Measurements from ENCODE around the gene BDH1. TPM values are rescaled to one million over a fixed set of nuclear protein-coding genes. Genes with fewer than 3 reads are reported as not detected.
A peak's percentile ranks its signal among the peaks of the same experiment; 100 is the strongest.
"Not testable (repeated sequence)": the region's sequence is repeated elsewhere in the genome, so short reads cannot be mapped to it uniquely, and the experiment has no call there.

BDH1 gene
- total RNA-seq, 8 experiments from 2014 or later: 3.3 to 55.6 (median 4.3) TPM

GRCh38 chr3:197477816-197478215 is 78.0 kb downstream of the BDH1 start:
- 77 to 100% (median 92%) methylated on average over 2 to 7 of the region's 7 CpGs; no CpG with 5 or more reads in 2 of the 10 experiments for WGBS, 10 experiments
- not testable (repeated sequence) for ATAC-seq (replicated peaks in 6 of 8); H3K4me3 ChIP-seq; H3K27ac ChIP-seq
- H3K4me1 ChIP-seq (replicated peaks in 1 of 2): peaks cover 9 to 18% of the 10 kb centered on the region in 2 donors
- in situ Hi-C loops (cut with MboI; ENCODE audit: low pct_unique_long_range_greater_than_20kb in 2 of 9, low sequenced_read_pairs in 9 of 9, unreplicated experiment in 9 of 9): loop anchor here in 1 of 9 experiments (25.0 kb wide), 1 partner anchor 216 kb away; no protein-coding TSS in a partner anchor

DNA sequence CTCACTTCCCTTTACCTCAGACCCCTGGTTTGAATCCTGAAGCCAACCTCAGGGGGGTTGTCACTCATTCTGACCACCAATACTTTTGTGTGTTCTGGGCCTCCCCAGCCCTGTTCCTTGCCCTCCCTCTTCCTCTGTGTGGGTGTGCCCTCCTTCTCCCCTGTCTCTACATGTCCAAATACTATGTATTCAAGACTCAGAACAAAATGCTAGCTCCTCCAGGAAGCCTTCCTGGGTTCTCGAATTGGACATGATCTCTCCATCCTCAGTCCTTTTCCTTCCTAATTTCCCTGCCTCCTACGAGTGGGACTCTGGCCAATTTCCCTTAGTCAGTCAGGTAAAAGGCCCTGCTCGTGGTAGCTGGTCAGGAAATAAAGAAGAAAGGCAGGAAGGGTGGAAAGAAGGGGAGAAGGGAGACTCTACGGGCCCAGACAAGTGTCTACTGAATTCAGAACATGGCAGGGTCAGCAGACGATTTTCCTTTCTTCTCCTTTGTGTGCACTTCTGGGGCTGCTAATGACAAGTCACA is 79.7 kb downstream of the BDH1 start:
- no peak for ATAC-seq (replicated peaks in 6 of 8)
- Histone ChIP-seq H3K4me3 (no peak overlapping the region), H3K4me1 (replicated peaks in 1 of 2) (peaks cover 3 to 12% of the 10 kb centered on the region in 2 donors), H3K27ac (no peak overlapping the region)
- WGBS, 10 experiments: 47 to 92% (median 71%) methylated on average over 1 to 5 of the region's 5 CpGs; no CpG with 5 or more reads in 3 of the 10 experiments
- in situ Hi-C loops (cut with MboI; ENCODE audit: low pct_unique_long_range_greater_than_20kb in 2 of 9, low sequenced_read_pairs in 9 of 9, unreplicated experiment in 9 of 9): loop anchor here in 1 of 9 experiments (25.0 kb wide), 1 partner anchor 214 kb away; no protein-coding TSS in a partner anchor

GRCh38 chr3:197475514-197475913 is 80.3 kb downstream of the BDH1 start:
- Histone ChIP-seq H3K4me1 (replicated peaks in 1 of 2) (peaks cover 4 to 12% of the 10 kb centered on the region in 2 donors), H3K27ac (no peak overlapping the region), H3K4me3 (no peak overlapping the region)
- no peak for ATAC-seq (replicated peaks in 6 of 8)
- in situ Hi-C loops (cut with MboI; ENCODE audit: low pct_unique_long_range_greater_than_20kb in 2 of 9, low sequenced_read_pairs in 9 of 9, unreplicated experiment in 9 of 9): loop anchor here in 1 of 9 experiments (25.0 kb wide), 1 partner anchor 213 kb away; no protein-coding TSS in a partner anchor
- WGBS, 10 experiments: 29 to 80% (median 56%) methylated on average over 1 to 3 of the region's 3 CpGs; no CpG with 5 or more reads in 4 of the 10 experiments

DNA sequence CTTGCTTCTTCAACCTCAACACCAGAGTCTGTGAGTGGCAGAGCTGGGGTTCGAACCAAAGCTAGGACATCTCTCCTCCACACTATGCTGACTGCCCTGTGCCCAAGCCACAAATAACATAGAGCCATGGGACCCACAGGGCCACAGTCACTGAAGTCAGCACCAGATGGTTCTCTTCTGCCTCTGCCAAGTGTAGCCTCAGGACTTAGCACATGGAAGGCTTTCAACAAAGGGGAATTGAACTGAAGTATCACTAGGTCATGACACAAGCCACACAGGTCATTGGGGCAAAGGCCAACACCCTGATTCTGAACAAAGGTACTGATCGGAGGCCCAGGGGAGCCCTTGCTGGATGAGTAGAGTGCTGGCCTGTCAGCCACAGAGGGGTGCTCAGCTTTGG is 83.6 kb downstream of the BDH1 start:
- no peak for ATAC-seq (replicated peaks in 6 of 8)
- Histone ChIP-seq H3K4me1 (replicated peaks in 1 of 2) (peaks cover 23 to 24% of the 10 kb centered on the region in 2 donors), H3K27ac (no peak overlapping the region), H3K4me3 (no peak overlapping the region)
- in situ Hi-C loops (cut with MboI; ENCODE audit: low pct_unique_long_range_greater_than_20kb in 2 of 9, low sequenced_read_pairs in 9 of 9, unreplicated experiment in 9 of 9): loop anchor here in 1 of 9 experiments (25.0 kb wide), 1 partner anchor 185 kb away; the partner anchor contains the start of gene DLG1
- 86 to 100% (median 87%) methylated on average over 1 of the region's 2 CpGs; no CpG with 5 or more reads in 6 of the 10 experiments for WGBS, 10 experiments

GRCh38 chr3:197471221-197472010 is 84.4 kb downstream of the BDH1 start:
- in situ Hi-C loops (cut with MboI; ENCODE audit: low pct_unique_long_range_greater_than_20kb in 2 of 9, low sequenced_read_pairs in 9 of 9, unreplicated experiment in 9 of 9): loop anchor here in 1 of 9 experiments (25.0 kb wide), 1 partner anchor 184 kb away; the partner anchor contains the start of gene DLG1
- 51 to 95% (median 84%) methylated on average over 1 to 8 of the region's 10 CpGs; no CpG with 5 or more reads in 2 of the 10 experiments for WGBS, 10 experiments
- no peak overlapping the region for H3K27ac ChIP-seq

DNA sequence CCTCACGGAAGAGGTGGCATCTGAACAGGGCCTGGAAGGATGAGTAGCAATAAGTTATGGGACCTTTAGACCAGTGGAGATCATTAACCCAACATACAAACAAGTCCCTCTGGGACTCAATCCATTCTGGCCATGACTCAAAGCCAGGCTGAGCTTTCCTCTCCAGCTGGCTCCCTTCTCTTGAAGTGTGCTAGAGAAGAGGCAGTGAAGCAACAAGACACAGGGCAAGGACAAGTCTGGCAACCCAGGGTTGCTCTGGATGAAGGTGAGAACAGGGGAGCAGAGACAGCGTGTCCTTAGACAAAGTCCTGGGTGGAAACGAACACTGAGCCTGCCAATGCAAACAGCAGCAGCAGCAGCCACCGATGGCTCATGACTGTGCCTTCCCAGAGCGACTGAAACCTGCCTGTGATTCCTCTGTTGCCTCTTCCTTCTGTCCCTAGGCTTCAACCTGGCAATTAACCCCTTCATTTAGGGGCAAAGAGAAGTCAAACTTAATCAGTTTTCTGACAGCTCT is 86.8 kb downstream of the BDH1 start:
- Histone ChIP-seq H3K4me1 (replicated peaks in 1 of 2) (peaks cover 44 to 45% of the 10 kb centered on the region in 2 donors), H3K4me3 (no peak overlapping the region), H3K27ac (no peak overlapping the region)
- ATAC-seq (replicated peaks in 6 of 8): peak in 2 of 8 experiments; percentile 9 to 11
- in situ Hi-C loops (cut with MboI; ENCODE audit: low pct_unique_long_range_greater_than_20kb in 2 of 9, low sequenced_read_pairs in 9 of 9, unreplicated experiment in 9 of 9): loop anchor here in 1 of 9 experiments (25.0 kb wide), 1 partner anchor 182 kb away; the partner anchor contains the start of gene DLG1
- WGBS, 10 experiments: 17 to 90% (median 80%) methylated on average over 1 to 5 of the region's 5 CpGs; no CpG with 5 or more reads in 3 of the 10 experiments

More at GRCh38 chr3:197471221-197472010, 84.4 kb downstream of the BDH1 start:
- Histone ChIP-seq H3K4me1 (replicated peaks in 1 of 2) (peaks cover 31 to 32% of the 10 kb centered on the region in 2 donors), H3K4me3 (no peak overlapping the region)
- no peak for ATAC-seq (replicated peaks in 6 of 8)

DNA sequence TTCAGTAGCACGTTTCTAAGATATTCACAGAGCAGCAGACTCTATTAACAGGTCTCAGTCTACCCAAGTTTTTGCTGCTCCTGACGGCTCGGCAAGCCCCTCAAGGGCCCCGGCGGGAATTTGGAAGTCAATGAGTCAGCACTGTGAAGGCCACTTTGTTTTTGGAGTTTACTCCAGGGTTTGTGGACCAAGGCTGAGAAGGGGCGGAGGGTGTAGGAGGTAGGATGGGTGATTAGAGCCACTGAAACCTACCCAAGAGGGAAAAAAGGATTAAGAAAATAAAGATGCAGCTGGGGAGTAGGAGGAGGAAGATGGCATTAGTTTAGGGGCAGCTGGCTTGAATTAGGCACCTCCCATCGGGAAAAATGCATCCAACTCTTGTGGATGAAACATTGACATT is 87.6 kb downstream of the BDH1 start:
- Histone ChIP-seq H3K27ac (no peak overlapping the region), H3K4me3 (no peak overlapping the region), H3K4me1 (replicated peaks in 1 of 2) (peaks cover 44 to 45% of the 10 kb centered on the region in 2 donors)
- WGBS, 10 experiments: 0 to 92% (median 70%) methylated on average over 1 to 7 of the region's 7 CpGs; no CpG with 5 or more reads in 2 of the 10 experiments
- in situ Hi-C loops (cut with MboI; ENCODE audit: low pct_unique_long_range_greater_than_20kb in 2 of 9, low sequenced_read_pairs in 9 of 9, unreplicated experiment in 9 of 9): loop anchor here in 1 of 9 experiments (25.0 kb wide), 1 partner anchor 181 kb away; the partner anchor contains the start of gene DLG1
- ATAC-seq (replicated peaks in 6 of 8): no peak

- in situ Hi-C loops (cut with MboI; ENCODE audit: low pct_unique_long_range_greater_than_20kb in 2 of 9, low sequenced_read_pairs in 9 of 9, unreplicated experiment in 9 of 9): loop anchor here in 1 of 9 experiments (25.0 kb wide), 1 partner anchor 179 kb away; the partner anchor contains the start of gene DLG1
- ATAC-seq (replicated peaks in 6 of 8): peak; percentile 77 to 86 (median 81)
- Histone ChIP-seq H3K4me1 (replicated peaks in 1 of 2) (peaks cover 44 to 45% of the 10 kb centered on the region in 2 donors), H3K27ac (peak overlapping the region; percentile 29 to 66), H3K4me3 (peak overlapping the region in 1 of 5 donors; percentile 7)
- WGBS, 10 experiments: 0 to 23% (median 4%) methylated on average over 2 to 4 of the region's 7 CpGs; no CpG with 5 or more reads in 3 of the 10 experiments
These were observed 89.0 kb downstream of the BDH1 start for GRCh38 chr3:197466586-197467399.

GRCh38 chr3:197465996-197466549 is 89.7 kb downstream of the BDH1 start:
- in situ Hi-C loops (cut with MboI; ENCODE audit: low pct_unique_long_range_greater_than_20kb in 2 of 9, low sequenced_read_pairs in 9 of 9, unreplicated experiment in 9 of 9): loop anchor here in 1 of 9 experiments (25.0 kb wide), 1 partner anchor 179 kb away; the partner anchor contains the start of gene DLG1
- peak in 2 of 8 experiments; percentile 11 to 13 for ATAC-seq (replicated peaks in 6 of 8)
- 29 to 100% (median 100%) methylated on average over 1 to 3 of the region's 3 CpGs; no CpG with 5 or more reads in 4 of the 10 experiments for WGBS, 10 experiments
- H3K4me1 ChIP-seq (replicated peaks in 1 of 2): peaks cover 38 to 45% of the 10 kb centered on the region in 2 donors
- H3K27ac ChIP-seq: peak overlapping the region in 1 of 2 donors; percentile 29
- H3K4me3 ChIP-seq: no peak overlapping the region

DNA sequence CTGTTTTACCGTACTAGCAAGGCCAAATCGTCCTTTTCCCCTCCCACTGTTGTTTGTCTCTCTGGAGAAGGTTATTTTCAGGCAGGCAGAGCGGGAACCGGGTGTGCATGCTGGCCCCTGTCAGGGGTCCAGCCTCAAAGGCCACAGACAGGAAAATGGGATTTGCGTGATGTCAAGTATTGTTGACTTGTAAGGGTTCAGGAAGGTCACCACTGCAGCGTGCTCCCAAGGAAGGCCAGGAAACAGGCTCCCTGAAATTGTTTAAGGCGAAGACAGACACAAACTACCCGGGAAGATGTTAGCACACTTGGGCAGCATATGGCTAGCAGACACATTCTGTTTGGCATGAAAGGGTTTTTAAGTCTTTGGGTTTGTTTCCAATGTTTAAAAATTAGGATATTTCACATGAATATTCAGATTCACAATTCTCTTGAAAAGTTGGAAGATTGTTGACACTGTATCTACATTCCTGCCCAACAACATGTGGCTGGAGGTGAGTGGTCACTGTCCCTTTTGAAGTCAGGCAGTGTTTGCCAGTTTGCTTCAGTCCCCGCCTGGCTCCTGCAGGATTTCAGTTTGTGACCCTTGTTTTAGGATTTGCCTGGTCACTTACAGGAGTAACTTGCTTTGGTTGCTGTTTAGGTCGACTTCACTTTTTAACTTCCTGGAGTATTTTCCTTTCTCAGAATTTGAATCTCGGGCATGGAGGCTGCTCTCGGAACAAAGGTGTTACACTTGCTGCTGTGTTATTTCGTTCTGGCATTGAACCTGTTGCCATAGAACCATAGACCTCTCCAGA is 90.4 kb downstream of the BDH1 start:
- H3K4me3 ChIP-seq: no peak overlapping the region
- H3K27ac ChIP-seq: peak overlapping the region in 1 of 2 donors; percentile 13
- peaks cover 38 to 43% of the 10 kb centered on the region in 2 donors for H3K4me1 ChIP-seq (replicated peaks in 1 of 2)
- ATAC-seq (replicated peaks in 6 of 8): no peak
- in situ Hi-C loops (cut with MboI; ENCODE audit: low pct_unique_long_range_greater_than_20kb in 2 of 9, low sequenced_read_pairs in 9 of 9, unreplicated experiment in 9 of 9): loop anchor here in 1 of 9 experiments (25.0 kb wide), 1 partner anchor 178 kb away; the partner anchor contains the start of gene DLG1
- 0 to 95% (median 52%) methylated on average over 1 to 9 of the region's 13 CpGs; no CpG with 5 or more reads in 1 of the 10 experiments for WGBS, 10 experiments

DNA sequence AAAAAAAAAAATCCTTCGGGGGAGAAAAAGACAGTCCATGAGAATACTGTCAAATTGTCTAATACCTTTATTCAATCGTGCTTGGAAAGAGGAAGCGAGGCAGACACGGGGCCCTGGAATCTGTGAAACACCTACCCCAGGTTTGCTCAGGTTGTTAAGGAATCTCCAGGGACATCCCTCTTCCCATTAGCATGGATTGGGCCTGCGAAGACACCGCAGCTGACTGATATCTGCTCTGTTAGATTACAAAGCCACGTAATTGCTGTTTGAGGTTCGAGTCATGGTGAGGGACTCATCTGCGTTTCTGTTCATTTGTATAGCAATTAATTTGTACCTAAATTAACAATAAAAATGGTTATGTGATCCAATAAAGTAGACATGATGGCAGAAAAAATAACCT is 91.0 kb downstream of the BDH1 start:
- Histone ChIP-seq H3K4me3 (no peak overlapping the region), H3K4me1 (replicated peaks in 1 of 2) (peaks cover 37 to 38% of the 10 kb centered on the region in 2 donors), H3K27ac (peak overlapping the region in 1 of 2 donors; percentile 13)
- 56 to 97% (median 77%) methylated on average over 4 to 9 of the region's 9 CpGs; no CpG with 5 or more reads in 2 of the 10 experiments for WGBS, 10 experiments
- no peak for ATAC-seq (replicated peaks in 6 of 8)
- in situ Hi-C loops (cut with MboI; ENCODE audit: low pct_unique_long_range_greater_than_20kb in 2 of 9, low sequenced_read_pairs in 9 of 9, unreplicated experiment in 9 of 9): loop anchor here in 1 of 9 experiments (25.0 kb wide), 1 partner anchor 177 kb away; the partner anchor contains the start of gene DLG1

All from motor neuron (in vitro differentiated cells).